LNCAP (cell line): ENCODE measurements around the gene A3GALT2.

Source experiments
- TF ChIP-seq, protein P1 (sequence below): fragments of 450-650 bp; IDR thresholded peaks from 2 replicates; pipeline ENCODE4 v1.5.1; 2017; ENCODE audit warnings: mild to moderate bottlenecking

The A3GALT2 gene

DNA sequence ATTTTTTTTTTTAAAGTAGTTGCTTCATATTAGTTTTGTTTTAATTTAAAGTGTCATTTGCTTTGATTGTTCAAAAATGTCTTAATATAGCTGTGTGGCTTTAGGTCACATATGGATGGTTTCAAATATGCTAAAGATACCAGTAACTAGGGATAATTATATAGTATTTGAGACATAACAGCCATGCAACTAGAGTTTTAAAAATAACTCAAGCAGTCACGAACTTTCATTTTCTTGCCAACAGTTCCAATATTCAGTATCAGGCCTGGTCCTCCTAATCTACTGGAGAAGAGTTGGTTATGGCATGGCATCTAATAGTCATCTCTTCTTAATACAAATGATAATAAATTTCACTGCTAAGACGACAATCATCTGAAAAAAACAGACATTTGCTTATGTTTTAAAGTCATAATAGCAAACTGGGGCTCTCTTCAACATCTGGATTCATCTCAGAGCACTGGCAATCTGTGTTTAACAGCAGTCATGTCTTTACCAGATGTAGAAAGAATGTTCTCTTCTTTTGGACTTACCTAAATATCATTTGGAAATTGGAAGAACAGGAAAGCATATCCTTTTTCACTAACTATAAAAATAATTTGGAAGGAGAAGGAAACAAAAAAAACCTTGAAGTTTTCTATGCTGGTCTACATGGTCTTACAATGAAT lies 24.1 kb upstream of the A3GALT2 start:
- TF ChIP-seq, protein P1, sequence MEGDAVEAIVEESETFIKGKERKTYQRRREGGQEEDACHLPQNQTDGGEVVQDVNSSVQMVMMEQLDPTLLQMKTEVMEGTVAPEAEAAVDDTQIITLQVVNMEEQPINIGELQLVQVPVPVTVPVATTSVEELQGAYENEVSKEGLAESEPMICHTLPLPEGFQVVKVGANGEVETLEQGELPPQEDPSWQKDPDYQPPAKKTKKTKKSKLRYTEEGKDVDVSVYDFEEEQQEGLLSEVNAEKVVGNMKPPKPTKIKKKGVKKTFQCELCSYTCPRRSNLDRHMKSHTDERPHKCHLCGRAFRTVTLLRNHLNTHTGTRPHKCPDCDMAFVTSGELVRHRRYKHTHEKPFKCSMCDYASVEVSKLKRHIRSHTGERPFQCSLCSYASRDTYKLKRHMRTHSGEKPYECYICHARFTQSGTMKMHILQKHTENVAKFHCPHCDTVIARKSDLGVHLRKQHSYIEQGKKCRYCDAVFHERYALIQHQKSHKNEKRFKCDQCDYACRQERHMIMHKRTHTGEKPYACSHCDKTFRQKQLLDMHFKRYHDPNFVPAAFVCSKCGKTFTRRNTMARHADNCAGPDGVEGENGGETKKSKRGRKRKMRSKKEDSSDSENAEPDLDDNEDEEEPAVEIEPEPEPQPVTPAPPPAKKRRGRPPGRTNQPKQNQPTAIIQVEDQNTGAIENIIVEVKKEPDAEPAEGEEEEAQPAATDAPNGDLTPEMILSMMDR, result no peak

DNA sequence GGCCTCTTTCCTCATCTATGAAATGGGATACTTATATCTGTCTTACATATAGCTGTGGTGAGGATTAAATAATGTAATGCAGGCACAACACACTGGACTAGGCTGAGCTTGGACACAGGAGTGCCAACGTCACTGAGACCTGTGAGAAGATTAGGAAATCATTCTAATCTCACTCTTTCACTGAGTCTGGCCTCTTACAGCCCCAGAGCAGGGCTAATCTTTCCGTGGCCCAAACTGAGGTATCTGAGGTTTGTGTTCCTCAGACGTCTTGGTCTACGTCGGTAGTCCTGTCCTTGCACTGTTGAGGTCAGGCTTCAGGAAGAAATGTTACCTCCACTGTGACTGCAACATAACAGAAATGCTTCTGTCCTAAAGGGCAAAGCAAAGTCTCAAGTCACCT lies 22.6 kb upstream of the A3GALT2 start:
- TF ChIP-seq, protein P1, result no peak

DNA sequence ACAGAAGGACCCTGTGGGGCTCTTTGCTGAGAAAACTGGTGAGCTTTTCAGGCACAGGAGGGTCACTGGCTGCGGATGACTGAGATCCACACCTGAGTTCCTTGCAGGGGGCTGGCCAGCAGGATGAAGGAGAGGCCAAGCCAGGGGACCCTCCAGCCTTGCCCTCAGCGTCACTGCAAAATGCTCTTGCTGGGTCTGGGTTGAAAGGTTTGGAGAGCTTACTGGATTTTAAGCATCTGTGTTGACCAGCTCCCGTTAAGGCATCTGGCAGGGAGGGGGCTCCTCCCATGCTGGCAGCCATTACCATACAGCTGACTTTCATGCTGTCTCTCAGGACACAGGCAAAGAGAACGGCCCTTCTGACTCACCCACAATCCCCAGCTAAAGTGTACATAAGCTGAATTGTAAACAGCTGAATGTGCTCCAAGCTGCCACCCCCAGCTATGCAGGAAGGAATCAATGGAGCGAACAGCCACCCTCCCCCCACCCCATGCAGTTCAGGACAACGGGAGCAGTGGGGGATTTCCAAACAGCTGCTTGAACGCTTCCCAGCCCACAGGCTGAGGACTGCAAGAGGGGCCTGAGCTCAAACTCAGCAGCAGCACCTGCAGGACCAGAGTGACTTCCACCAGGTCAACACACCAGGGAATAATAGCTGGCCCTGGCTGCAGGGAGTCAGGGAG lies 21.3 kb upstream of the A3GALT2 start:
- TF ChIP-seq, protein P1, result no peak

DNA sequence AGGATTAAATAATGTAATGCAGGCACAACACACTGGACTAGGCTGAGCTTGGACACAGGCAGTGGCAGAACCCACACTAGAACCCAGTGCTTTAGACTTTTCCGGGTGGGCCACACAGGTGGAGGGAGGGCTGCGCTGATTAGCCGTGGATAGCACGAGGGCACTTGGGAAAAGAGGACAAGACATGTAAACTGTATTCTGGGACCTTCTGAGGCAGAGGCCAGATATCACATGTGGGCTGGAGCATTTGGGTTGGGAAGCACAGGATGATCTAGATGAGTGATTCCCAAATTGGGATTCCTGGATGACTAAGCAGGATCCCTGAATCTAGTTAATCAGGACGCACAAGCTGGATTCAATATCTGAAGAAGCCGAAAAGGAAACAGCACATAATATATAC lies 20.3 kb upstream of the A3GALT2 start:
- TF ChIP-seq, protein P1, result no peak

DNA sequence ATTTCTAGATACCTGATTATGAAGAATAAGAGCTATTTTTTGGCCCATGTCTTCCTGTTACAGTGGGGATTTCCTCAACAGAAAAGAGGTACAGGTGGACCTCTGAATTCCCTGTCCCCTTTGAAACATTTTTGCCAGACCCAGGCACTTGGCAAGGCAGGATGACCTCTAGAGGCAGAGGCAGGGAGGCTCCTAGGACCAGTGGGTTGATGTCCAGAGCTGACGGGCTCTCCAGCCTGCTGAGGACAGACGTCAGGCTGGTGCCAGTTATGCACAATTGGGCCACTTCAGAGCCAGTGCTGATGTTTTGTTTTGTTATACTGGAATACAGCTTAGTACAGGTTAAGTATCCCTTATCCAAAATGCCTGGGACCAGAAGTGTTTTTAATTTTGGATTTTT lies 18.5 kb upstream of the A3GALT2 start:
- TF ChIP-seq, protein P1, result no peak

DNA sequence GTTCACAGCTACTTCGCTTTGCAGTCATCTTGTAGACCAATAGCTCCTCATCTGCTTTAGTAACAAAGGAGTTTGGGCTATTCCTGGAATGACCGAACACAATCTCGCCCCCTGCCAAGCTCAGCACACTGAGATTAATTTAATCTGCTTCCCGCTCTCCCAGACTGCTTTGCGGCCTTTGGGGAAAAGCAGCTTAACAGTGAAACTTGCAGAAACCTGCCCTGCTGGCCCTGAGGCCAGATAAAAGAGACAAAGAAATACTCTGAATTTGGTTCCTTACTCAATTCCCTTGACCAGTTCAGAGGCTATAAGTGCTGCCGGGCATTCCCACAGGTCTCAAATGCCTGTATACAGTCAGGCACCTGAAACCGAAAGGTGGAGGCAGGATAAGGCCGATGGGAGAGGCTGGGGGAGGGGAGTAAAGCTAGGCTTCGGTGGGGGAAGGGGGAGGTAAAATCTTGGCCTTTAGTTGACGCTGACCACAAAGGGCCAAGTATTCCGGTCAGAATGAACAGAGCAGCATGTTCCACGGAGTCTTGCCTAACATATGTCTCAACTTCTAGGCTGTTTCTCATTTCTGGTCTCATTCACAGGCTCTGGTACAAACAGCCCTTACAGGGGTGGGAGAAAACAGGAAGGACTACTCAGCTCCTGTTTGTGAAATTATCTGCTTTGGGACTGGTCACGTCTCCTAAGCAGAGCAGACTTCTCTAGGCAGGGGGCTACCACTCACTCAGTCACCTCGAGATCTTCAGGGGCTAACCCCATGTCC lies 17.7 kb upstream of the A3GALT2 start:
- TF ChIP-seq, protein P1, result no peak

DNA sequence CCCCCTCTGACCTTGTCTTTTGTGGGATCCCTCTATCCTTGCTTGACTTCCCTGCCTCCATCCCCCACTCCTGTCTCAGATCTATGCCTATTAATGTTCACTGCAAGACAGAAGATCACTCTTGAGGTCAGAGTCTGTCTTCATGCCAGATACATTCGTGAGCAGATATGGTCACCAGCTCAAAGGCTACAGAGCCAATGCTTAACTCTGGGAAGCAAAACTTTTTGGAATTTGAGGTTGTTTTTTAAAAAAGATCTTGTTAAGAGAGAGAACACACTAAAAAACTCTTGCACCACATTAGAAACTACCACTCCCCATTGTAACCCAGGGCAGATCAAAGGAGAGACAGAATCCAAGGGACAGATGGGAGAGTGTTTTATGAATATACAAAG lies 17.1 kb upstream of the A3GALT2 start:
- TF ChIP-seq, protein P1, result no peak
